Activated CD4-positive, alpha-beta T cell treated with anti-CD3 and anti-CD28 coated beads, Interleukin-2, amount 50 U/mL, for 48 hours (primary cell): Measurements from ENCODE around the gene KDF1.
A peak's percentile ranks its signal among the peaks of the same experiment; 100 is the strongest.
"Not testable (repeated sequence)": the region's sequence is repeated elsewhere in the genome, so short reads cannot be mapped to it uniquely, and the experiment has no call there.

ENCODE experiments used
- DNase-seq, 2 experiments: peaks; one replicate each; pipeline ENCODE4 v3.0.0-alpha.2; 2020

Gene KDF1

DNA sequence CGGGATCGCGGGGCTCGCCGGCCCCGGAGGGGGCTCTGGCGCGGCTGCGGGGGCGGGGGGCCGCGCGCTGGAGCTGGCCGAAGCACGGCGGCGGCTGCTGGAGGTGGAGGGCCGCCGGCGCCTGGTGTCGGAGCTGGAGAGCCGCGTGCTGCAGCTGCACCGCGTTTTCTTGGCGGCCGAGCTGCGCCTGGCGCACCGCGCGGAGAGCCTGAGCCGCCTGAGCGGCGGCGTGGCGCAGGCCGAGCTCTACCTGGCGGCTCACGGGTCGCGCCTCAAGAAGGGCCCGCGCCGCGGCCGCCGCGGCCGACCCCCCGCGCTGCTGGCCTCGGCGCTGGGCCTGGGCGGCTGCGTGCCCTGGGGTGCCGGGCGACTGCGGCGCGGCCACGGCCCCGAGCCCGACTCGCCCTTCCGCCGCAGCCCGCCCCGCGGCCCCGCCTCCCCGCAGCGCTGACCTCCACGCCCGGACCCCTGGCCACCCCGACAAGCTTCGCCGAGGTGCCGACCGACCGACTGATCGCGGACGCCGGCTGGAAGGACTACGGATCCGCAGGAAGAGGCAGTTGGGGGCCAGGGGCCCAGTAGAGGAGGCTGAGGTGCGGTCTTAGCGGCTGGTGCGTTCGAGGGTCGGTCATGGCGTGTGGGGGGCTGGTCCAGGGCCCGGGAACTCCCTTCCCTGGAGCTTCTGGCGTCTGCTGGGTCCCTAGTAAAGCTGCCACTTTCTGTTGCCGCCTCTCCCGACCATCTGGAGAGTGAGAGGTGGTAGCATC lies 33.9 kb upstream of the KDF1 start:
- DNase-seq = peak; percentile 7 to 35

DNA sequence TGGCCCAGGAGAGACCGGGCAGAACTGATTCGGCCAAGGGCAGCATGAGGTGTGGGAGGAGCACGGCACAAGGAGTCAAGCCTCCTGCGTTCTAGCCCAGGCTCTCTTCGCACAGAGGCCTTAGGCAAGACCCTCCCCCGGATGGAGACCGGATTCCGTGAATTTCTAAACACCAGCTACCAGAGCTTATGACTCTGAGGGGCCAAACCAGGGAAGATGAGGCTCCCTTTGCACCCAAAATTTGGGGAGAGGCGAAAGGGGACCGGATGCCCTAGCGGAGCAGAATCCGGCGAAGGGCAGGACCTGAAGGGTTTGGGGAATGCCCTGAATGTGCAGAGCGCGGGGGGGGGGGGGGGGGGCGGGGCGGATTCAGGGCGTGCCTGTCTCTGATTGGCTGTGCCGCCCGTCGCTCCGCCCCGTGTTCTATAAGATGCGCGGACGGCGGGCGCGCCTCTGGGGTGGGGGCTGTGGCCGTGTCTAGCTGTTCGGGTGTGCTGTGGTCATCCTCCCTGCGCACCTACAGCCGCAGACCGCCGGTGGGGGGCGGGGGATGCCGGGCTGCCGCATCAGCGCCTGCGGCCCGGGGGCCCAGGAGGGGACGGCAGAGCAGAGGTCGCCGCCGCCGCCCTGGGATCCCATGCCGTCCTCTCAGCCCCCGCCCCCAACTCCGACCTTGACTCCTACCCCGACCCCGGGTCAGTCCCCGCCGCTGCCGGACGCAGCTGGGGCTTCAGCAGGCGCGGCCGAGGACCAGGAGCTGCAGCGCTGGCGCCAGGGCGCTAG lies 33.2 kb upstream of the KDF1 start, which contains the start of gene TRNP1:
TSS of gene TRNP1 (plus strand) at position 456 of the 783 bp plus-strand sequence. CDS start at position 551, 95 bp downstream.
- peak; percentile 76 to 78 for DNase-seq

DNA sequence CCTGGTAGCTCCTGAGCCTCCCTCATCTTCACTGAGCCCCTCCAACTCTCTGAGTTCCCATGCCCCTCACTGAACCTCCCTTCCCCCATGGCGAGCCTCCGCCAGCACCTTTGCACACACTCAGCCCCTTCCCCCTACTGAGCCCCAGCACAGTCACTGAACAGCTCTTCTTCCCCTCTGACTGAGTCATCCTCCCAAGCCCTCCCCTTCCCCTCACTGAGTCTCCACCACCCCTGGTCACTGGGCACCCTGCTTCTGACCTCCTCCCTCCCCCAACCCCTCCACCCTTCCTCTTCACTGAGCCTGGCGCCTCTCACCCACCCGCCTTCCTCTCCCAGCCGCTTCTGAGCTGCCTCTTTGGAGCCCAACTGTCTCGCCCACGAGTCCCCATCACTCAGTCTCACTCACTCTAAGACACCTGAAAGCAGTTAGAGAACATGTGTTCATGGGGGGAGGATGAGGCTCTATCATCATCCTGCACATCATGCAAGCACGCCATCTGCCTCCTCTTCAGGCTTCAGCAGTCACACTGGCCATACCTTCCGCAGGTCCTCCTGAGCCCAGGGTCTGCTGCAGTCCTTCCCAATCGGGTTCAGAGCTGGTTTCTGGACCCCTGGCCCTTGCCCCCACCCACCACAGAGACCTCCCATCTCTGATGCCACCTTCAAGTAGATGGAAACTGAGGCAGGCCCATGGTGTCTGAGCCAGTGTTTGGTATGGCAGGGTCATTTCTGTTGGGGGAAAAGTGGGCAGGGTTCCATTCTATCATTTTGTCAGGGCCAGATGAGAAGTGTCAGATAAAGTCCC lies 31.2 kb upstream of the KDF1 start:
- DNase-seq = no peak

DNA sequence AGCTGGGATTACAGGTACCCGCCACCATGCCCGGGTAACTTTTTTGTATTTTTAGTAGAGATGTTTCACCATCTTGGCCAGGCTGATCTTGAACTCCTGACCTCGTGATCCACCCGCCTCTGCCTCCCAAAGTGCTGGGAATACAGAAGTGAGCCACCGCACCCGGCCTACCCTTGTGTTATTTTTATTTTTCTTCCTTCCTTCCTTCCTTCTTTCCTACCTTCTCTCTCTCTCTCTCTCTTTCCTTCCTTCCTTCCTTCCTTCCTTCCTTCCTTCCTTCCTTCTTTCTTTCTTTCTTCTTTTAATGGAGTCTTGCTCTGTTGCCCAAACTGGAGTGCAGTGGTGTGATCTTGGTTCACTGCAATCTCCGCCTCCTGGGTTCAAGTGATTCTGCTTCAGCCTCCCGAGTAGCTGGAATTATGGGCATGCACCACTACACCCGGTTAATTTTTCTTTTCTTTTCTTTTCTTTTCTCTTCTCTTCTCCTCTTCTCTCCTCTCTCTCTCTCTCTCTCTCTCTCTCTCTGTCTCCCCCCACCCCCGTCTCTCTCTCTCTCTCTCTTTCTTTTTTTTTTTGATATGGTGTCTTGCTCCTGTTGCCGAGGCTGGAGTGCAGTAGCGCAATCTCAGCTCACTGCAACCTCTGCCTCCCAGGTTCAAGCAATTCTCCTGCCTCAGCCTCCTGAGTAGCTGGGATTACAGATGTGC lies 29.3 kb upstream of the KDF1 start:
- DNase-seq = not testable (repeated sequence)

DNA sequence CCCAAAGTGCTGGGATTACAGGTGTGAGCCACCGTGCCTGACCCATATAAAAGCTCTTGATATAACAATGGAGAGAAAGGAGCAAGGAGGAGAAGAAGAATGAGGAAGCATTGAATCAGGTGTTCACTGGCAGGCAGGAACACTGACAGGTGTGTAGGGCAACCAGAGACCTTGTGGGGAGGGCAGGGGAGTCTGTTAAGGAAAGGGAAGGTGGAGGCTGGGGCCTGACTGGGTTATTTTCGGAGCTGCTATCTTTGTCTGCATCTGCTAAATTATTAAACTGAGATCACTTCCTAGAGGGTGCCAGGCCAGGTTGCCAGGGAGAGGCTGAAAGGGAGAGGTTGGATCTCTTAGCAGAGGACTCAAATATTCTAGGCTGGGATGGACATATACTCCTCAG lies 26.4 kb upstream of the KDF1 start:
- no peak for DNase-seq

DNA sequence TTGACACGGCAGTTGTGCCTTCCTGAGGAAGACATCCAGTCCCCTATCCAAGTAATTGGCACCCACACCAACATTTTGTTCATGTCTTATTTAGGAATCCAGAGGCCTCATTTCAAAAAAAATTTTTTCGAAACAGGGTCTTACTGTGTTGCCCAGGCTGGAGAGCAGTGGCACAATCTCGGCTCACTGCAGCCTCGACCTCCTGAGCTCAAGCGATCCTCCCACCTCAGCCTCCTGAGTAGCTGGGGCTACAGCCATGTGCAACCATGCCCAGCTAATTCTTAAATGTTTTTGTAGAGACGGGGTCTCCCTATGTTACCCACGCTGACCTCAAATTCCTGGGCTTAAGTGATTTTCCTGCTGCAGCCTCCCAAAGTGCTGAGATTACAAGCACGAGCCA lies 24.0 kb upstream of the KDF1 start:
- DNase-seq = no peak

DNA sequence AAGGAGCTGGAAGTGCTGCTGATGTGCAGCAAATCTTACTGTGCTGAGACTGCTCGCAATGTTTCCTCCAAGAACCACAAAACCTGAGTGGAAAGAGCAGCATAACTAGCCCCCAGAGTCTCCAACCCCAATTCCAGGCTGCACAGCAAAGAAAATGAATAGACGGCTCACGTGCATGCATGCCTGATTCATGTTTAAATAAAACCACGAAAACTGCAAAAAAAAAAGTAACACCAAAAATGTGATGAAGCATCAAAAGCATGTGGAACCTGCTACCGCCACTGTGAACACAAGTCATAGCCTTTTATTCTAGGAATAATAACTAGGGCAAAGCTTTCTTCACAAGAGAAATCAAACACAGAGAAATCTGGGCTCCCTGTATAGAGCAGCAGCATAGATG lies 23.6 kb upstream of the KDF1 start:
- DNase-seq = no peak

DNA sequence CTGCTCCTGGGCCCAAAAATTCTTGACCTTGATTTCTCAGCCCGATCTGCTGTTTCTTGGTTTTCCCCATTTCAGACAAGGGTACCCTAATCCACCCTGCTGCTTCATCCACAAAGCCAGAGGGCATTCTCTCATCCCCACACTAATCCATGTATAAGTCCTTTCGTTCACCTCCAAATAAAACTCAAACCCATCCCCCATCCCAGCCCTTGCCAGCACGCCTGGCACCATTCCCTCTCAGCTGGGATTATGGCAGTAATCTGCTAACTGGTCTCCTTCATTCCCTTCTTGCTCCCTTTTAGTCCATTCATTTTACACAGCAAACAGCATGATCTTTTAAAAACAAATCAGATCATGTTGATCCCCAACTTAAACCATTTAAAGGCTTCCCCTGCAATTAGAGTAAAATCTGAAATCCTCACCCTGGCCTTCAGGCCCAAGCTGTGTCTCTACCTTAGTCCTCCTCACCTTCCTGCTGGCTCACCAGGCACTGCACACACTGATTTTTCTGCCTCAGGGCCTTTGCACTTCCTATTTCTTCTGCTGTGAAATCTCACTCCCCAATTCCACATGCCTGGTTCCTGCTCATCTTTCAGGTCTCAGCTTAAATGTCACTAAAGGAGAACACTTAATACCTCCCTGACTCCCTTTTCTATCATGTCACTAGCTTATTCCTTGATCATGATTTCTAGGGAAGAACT lies 21.0 kb upstream of the KDF1 start:
- DNase-seq = no peak

DNA sequence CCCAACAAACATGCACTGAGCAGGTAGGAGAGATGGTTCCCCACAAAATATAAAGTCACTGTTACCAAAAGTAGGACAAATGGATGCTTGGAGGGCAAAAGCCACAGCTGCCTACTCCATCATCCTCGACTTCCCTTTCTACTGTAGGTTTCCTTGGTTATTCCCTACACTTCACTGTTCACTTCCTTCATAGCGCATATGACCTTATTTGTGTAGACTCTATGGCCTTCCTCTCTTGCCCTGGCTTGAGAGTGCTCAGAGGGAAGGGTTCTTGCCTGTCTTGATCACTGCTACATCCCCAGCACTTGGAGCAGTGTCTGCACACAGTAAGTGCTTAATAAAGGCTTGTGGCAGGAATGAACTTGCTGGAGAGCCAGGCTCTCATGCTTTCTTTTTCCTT lies 18.6 kb upstream of the KDF1 start:
- no peak for DNase-seq

DNA sequence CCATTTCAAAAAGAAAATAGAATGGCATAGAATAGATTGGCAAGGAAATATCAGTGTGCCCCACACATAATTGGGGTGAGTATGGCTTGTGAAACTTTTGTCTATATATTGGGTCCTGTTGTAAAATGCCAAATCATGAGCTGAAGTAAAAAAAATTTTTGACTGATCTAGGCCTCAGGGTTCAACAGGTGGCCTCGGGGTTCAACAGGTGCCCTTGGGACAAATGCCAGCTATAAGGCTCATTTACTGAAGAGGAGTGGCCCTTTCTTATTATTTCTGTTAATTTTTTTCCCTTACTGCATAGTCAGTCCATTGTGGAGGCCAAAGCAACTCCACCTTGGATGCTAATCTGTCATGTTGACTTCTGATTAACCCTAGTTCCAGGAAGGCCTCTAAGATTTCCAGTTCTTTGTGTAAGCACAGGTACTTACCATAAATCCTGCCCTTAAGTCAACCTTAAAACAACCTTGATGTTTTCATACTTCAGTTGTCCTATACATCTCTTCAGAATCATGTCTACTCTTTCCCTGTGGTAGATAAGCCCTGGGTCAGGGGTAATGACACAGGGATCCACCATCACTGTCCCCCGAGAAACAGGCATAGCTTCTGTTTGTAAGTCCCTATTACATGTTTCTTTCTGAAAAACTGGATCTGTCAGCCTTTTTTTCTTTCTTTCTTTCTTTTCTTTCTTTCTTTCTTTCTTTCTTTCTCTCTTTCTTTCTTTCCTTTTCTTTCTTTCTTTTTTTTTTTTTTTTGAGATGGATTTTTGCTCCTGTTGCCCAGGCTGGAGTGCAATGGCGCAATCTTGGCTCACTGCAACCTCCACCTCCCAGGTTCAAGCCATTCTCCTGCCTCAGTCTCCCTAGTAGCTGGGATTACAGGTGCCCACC lies 16.6 kb upstream of the KDF1 start:
- DNase-seq = no peak

DNA sequence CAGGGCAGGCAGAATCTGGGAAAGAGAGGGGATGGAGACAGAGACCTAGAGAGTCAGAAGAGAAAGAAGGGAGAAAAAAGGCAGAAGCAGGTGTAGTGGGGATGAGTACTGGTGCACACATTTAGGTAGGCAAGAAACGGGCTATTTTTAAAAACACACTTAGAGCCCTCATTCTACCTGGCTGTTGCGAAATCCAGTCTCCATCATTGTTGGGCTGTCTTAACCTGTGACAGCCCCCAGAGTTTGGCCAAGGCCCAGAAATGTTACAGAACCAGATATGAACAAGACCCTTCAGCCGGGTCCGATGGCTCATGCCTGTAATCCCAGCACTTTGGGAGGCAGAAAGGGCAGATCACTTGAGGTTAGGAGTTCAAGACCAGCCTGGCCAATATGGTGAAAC lies 12.6 kb upstream of the KDF1 start:
- DNase-seq = no peak

DNA sequence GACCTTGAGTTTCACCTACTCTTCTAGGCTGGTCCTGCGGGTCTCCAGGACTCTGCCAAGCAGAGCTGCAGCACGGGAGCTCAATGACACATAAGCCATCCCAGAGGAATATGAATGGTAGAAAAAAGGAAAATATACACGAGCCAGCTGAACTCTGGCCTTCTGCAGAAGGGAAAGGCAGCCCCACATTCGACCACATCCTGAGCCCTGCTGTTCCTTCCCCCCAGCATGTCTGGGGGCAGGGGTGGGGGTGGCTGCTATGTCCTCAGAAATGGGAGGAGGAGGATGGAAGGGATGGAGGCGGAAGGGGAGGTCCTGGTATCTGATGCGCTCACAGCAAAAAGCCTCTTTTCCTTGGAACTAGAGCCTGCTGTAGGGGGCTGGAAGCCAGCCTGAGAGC lies 12.1 kb upstream of the KDF1 start:
- DNase-seq = no peak

DNA sequence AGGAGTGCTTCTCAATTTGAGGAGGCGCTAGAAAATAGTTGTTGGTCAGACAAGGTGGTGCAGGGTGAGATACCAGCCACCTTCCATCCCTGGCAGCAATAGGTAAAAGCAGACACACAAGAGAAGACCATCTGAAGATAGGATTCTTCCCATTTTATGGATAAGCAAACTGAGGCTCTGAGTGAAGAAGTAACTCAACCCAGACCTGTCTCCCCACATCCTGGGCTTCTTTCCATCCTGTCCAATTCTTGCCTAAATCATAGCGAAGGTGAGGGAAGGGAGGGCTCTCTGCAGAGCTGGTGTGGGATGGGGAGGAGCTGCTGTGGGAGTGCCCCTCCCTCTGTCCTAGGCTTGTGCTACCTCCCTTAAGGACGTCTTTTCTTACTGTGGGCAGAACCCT lies 11.3 kb upstream of the KDF1 start:
- DNase-seq = no peak

DNA sequence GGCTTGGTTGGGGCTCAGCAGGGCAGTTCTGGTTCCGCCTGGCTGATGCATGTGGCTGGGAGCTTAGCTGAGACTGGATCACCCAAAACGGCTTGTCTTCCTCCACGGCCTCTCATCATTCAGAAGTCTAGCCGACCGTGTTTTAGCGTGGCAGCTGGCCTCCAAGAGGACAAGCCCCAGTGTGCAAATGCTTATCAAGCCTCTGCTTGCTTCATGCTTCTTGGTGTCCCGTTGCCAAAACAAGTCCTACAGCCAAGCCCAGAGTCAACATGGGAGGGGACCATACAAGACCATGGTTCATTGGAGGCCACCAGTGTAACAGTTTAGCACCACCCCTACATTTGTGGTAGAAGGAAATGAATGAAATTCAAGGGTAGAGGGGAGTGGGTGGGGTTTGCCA lies 10.5 kb upstream of the KDF1 start:
- no peak for DNase-seq

DNA sequence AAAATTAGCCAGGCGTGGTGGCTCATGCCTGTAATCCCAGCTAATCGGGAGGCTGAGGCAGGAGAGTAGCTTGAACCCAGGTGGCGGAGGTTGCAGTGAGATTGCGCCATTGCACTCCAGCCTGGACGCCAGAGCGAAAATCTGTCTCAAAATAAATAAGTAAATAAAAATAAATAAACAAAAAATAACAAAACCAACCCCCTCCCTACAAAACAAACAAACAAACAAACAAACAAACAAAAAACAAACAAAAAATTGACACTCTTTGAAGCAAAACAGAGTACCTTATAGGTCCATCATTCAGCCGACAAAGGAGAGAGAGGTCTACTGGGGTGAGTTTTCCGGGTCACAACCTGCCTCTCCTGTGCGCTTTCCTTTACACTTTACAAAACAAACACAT lies 5.4 kb upstream of the KDF1 start:
- DNase-seq = no peak

DNA sequence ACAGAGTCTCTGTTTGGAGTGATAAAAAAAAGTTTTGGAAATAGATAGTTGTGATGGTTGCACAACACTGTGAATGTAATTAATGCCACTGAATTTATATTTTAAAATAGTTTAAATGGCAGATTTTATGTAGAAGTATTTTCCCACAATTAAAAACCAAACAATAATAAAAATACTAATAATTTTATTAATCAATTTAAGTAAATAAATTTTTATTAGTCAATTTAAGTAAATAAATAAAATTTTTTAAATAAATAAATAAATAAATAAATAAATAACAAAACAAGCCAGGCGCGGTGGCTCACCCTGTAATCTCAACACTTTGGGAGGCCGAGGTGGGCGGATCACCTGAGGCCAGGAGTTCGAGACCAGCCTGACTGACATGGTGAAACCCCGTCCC lies 4.9 kb upstream of the KDF1 start:
- no peak for DNase-seq

DNA sequence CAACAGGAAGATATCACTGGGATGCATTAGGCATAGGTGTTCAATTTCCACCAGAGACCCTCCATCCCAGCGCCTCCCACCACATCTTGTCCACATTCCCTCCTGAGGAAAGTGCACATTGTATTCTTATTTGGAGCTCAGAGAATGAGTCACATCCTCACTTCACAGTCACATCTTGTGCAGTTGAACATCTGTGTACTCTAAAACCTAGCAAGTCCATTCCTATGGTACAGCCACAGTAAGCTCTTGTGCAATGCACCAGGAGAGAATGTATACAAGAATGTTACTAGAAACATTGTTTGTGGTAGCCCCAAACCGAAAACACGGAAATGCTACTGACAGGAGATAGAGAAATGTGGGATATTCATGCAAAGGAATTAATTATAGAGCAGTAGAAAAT lies 1.6 kb upstream of the KDF1 start:
- no peak for DNase-seq

DNA sequence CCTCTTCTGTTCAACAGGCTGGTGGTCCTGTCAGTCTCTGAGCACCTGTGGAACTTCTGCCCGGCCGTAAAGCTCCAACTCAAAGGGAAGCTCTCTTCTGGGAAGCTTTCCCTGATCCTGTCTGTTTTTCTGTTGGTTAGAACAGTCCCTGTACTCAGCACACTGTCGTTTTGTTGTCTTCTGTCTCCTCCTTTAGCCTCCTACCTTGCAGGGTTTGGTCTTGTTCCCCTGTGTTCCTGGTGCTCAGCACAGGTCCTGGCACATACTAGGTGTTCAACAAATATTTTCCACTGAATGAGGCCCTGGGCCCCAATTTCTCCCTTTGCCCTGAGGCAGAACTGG lies 328 bp upstream of the KDF1 start:
- DNase-seq = no peak

DNA sequence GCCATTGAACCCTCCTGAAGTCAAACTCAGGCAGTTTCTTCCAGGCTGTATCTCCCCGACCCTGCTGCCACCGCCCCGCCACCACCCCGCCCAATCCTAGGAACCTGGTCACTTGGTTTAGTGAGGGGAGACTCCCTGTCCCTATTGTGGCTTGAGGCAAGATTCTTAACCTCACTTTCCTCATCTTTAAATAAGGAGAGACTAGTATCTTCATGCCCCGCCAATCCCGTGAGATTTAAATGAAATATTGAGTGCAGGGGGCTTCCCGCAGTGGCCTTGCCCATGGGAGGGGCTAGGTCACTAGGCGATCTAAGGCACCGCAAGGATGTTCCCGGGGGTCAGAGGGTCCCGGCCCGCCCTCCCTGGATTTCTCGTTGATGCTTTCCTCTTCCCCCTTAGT lies 998 bp downstream of the KDF1 start:
- no peak for DNase-seq

DNA sequence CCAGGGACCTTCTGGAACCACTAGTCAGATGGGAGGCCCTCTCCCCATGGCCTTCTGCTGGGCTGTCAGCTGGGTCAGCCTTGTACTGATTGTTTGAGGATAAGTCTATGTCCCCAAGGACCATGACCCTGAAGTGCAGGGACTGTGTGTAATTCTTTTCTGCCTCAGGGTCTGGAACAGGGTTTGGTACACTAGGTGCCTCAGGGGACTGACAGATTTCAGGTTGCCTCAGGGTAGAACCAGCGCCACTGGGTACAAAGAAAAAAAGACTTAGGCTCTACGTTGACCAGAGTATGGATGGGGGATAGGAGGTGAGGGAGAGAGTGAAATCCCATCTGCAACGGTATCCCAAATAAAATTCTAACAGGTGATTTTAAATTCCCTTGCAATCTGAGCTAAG lies 3.0 kb downstream of the KDF1 start:
- DNase-seq = no peak

DNA sequence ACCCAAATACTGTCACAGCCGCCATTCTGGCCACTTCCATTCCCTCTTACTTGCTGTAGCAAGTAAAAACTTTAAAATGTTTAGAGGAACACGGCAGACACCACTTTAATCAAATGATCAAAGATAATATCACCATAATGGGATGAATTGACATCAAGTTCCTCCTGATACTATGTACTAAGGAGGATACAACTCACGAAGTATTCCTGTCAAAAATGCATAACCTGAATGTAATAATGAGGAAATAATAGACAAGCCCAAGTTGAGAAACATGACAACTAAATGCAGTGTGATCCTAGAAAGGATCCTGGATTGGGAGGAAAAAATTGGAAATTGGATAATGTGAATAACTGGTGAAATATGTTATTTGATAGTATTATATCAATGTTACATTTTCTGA lies 3.9 kb downstream of the KDF1 start:
- DNase-seq = no peak
